OCI-LY1 (cell line): ENCODE measurements around the gene RIN3.

Experiments used
- H2AFZ ChIP-seq: fragments of 200-600 bp; sonication (generic), shearing (Covaris generic); 2 replicates; pipeline ENCODE4 v1.6.0; 2014; ENCODE audit warnings: antibody characterized with exemption, mild to moderate bottlenecking, low read length
- H3F3A ChIP-seq: fragments of 200-600 bp; sonication (generic), shearing (Covaris generic); 2 replicates; pipeline ENCODE4 v1.6.0; 2014; ENCODE audit warnings: mild to moderate bottlenecking, antibody characterized with exemption, low read length, moderate library complexity; ENCODE audit not compliant: insufficient read depth
- H3K27ac ChIP-seq: fragments of 200-600 bp; sonication (generic); 2 replicates; pipeline ENCODE4 v1.5.1; 2014; ENCODE audit warnings: low read length, mixed run types, mild to moderate bottlenecking, low read depth; ENCODE audit not compliant: poor library complexity, severe bottlenecking
- H3K27me3 ChIP-seq: fragments of 200-600 bp; sonication (generic); 2 replicates; pipeline ENCODE4 v1.6.0; 2014; ENCODE audit warnings: antibody characterized with exemption, mild to moderate bottlenecking, low read length, moderate library complexity; ENCODE audit not compliant: insufficient read depth
- H3K36me3 ChIP-seq: fragments of 200-600 bp; sonication (generic); 2 replicates; pipeline ENCODE4 v1.6.1; 2014; ENCODE audit warnings: mild to moderate bottlenecking, antibody characterized with exemption, low read length, moderate library complexity, mixed read lengths; ENCODE audit not compliant: insufficient read depth
- H3K4me1 ChIP-seq: fragments of 200-600 bp; sonication (generic); 2 replicates; pipeline ENCODE4 v1.5.1; 2014; ENCODE audit warnings: mild to moderate bottlenecking, low read length, moderate library complexity; ENCODE audit not compliant: insufficient read depth, severe bottlenecking
- H3K4me2 ChIP-seq: fragments of 200-600 bp; sonication (generic), shearing (Covaris generic); 2 replicates; pipeline ENCODE4 v1.6.1; 2014; ENCODE audit warnings: low read length
- H3K4me3 ChIP-seq: fragments of 200-600 bp; sonication (generic); 2 replicates; pipeline ENCODE4 v1.5.1; 2014; ENCODE audit warnings: low read length, low read depth, mild to moderate bottlenecking, mixed read lengths; ENCODE audit not compliant: poor library complexity, severe bottlenecking
- H3K79me2 ChIP-seq: fragments of 200-600 bp; shearing (Covaris generic); 2 replicates; pipeline ENCODE4 v1.6.1; 2016; ENCODE audit warnings: mixed run types, low read length, mixed read lengths; ENCODE audit not compliant: insufficient read depth
- H3K9ac ChIP-seq: fragments of 200-600 bp; sonication (generic), shearing (Covaris generic); 2 replicates; pipeline ENCODE4 v1.6.1; 2014; ENCODE audit warnings: mild to moderate bottlenecking, low read length, mixed read lengths
- H3K9me2 ChIP-seq: fragments of 200-600 bp; sonication (generic), shearing (Covaris generic); 2 replicates; pipeline ENCODE4 v1.6.1; 2014; ENCODE audit warnings: low read depth, mild to moderate bottlenecking, low read length, mixed read lengths
- H3K9me3 ChIP-seq: fragments of 200-600 bp; shearing (Covaris generic); 2 replicates; pipeline ENCODE4 v1.6.1; 2014; ENCODE audit warnings: low read length, mixed read lengths
- H4K20me1 ChIP-seq: fragments of 200-600 bp; sonication (generic), shearing (Covaris generic); 2 replicates; pipeline ENCODE4 v1.6.0; 2016; ENCODE audit warnings: mild to moderate bottlenecking, low read length; ENCODE audit not compliant: insufficient read depth
- EZH2 ChIP-seq: fragments of 200-600 bp; sonication (generic), shearing (Covaris generic); IDR thresholded peaks from 2 replicates; pipeline ENCODE4 v1.8.0; 2017; ENCODE audit warnings: borderline replicate concordance, mixed run types, mild to moderate bottlenecking, antibody characterized with exemption, low read length, moderate library complexity, mixed read lengths
- TF ChIP-seq, protein P1 (sequence below): fragments of 200-600 bp; sonication (generic), shearing (Covaris generic); IDR thresholded peaks from 2 replicates; pipeline ENCODE4 v1.5.1; 2017; ENCODE audit warnings: mild to moderate bottlenecking, antibody characterized with exemption, low read length, moderate library complexity, mixed read lengths

The RIN3 gene

DNA sequence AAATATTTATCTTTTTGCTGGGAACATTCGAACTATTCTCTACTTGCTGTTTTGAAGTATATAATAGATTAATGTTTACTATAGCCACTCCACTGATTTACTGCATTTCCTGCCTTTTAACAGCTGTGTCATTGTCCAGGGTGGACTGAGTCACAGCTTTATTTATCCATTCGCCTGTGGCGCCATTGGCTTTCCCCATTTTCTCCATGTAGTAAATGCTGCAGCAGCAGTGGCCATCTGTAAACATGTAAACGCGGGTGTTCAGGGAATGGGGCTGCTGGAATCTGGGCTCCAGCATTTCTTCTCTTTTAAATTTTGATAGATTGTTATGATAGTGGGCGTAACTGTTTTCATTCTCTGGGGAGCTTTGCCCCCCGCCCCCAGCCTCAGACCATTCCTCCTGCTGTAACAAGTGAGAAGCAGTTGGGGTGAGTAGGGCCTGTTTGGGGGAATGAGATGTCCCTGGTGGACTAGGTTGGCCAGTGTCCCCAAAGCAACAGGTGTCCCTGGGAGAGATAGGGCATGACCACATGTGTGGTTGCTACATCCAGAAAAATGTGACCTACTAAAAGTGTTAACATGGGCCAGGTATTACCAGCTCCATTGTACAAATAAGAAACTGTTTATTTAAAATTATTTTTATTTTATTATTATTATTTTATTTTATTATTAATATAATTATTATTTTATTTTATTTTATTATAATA is 32.9 kb downstream of the RIN3 start:
- Histone ChIP-seq H3K79me2 (no peaks in the 10 kb centered on the region), H3K27me3 (no peaks in the 10 kb centered on the region), H3K4me3 (no peak overlapping the region), H3K36me3 (no peaks in the 10 kb centered on the region), H3K9me2 (no peaks in the 10 kb centered on the region), H3K27ac (no peak overlapping the region), H3K4me2 (no peak overlapping the region), H4K20me1 (no peaks in the 10 kb centered on the region), H3K9me3 (no peaks in the 10 kb centered on the region), H3F3A (no peaks in the 10 kb centered on the region), H2AFZ (no peak overlapping the region), H3K9ac (no peak overlapping the region), H3K4me1 (peaks cover 6% of the 10 kb centered on the region)
- no peak for TF ChIP-seq EZH2
- TF ChIP-seq, protein P1, sequence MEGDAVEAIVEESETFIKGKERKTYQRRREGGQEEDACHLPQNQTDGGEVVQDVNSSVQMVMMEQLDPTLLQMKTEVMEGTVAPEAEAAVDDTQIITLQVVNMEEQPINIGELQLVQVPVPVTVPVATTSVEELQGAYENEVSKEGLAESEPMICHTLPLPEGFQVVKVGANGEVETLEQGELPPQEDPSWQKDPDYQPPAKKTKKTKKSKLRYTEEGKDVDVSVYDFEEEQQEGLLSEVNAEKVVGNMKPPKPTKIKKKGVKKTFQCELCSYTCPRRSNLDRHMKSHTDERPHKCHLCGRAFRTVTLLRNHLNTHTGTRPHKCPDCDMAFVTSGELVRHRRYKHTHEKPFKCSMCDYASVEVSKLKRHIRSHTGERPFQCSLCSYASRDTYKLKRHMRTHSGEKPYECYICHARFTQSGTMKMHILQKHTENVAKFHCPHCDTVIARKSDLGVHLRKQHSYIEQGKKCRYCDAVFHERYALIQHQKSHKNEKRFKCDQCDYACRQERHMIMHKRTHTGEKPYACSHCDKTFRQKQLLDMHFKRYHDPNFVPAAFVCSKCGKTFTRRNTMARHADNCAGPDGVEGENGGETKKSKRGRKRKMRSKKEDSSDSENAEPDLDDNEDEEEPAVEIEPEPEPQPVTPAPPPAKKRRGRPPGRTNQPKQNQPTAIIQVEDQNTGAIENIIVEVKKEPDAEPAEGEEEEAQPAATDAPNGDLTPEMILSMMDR = no peak

DNA sequence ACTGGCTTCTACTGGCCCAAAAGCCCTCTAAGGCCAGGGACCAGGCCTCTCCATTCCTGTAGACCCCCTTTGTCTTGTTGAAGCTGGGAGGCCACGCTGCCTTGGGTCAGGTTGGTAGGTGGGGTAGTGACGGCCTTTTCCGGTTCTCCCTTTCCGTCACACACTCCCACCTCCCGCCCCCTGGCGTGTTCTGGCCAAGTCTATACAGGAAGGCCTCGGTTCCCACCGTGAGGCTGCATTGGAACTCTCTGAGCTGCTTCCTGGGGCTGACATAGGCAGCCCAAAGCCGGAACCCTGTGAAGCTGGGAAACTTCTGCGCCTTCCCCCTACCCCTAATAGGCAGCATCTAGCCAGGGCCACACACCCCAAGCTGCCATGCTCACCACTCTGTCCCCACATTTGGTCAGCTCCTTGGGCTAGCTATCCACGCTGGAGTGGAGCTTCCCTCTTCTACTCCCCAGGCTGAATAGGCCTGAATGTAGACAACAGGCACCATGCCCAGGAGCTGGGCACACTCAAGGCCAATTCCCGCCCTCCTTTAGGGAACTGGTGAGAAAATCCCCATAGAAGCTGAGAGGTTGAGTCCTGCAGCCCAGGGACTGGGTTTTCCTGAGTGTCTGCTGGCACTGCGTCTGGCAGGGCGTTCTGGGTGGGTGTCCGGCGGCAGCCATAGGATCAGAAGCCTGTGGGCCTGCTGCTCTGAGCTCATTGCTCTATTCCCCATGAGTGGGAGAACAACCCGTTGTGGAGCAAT is 35.7 kb downstream of the RIN3 start:
- H3K9ac ChIP-seq = no peak overlapping the region
- H3K4me1 ChIP-seq = peaks cover 10% of the 10 kb centered on the region
- no peak overlapping the region for H2AFZ ChIP-seq

DNA sequence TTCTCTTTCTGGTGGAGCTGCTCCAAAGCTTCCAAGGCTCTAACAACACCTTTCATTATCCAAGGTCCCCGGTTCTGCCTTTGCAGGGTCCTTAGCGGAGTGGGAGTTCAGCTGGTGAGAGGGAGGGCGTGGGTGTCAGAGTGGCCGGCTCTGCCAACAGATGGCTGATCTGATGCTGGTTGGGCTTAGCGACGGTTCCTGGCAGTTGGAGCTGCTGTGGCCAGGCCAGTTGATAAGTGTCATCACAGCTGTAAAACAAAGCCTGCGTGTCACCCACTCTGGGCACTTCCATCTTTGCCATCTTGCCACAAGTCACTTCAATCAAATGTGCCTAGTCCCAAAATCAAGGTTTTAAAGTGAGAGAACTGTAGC is 36.3 kb downstream of the RIN3 start:
- Histone ChIP-seq H3K4me1 (peaks cover 10% of the 10 kb centered on the region), H3K27me3 (no peaks in the 10 kb centered on the region), H3K9me3 (no peaks in the 10 kb centered on the region), H3K9me2 (no peaks in the 10 kb centered on the region), H4K20me1 (no peaks in the 10 kb centered on the region), H3K27ac (no peak overlapping the region), H2AFZ (no peak overlapping the region), H3K4me2 (no peak overlapping the region), H3K36me3 (no peaks in the 10 kb centered on the region), H3F3A (no peaks in the 10 kb centered on the region), H3K79me2 (no peaks in the 10 kb centered on the region), H3K4me3 (no peak overlapping the region), H3K9ac (no peak overlapping the region)
- TF ChIP-seq, protein P1 = no peak
- no peak for TF ChIP-seq EZH2

More for the DNA sequence above, 35.7 kb downstream of the RIN3 start:
- H3K9me2 ChIP-seq = no peaks in the 10 kb centered on the region
- H3K4me2 ChIP-seq = no peak overlapping the region
- H3F3A ChIP-seq = no peaks in the 10 kb centered on the region
- H3K9me3 ChIP-seq = no peaks in the 10 kb centered on the region
- no peak overlapping the region for H3K27ac ChIP-seq
- H3K27me3 ChIP-seq = no peaks in the 10 kb centered on the region
- no peaks in the 10 kb centered on the region for H3K79me2 ChIP-seq
- H3K4me3 ChIP-seq = no peak overlapping the region
- no peaks in the 10 kb centered on the region for H4K20me1 ChIP-seq
- H3K36me3 ChIP-seq = no peaks in the 10 kb centered on the region
- no peak for TF ChIP-seq EZH2
- TF ChIP-seq, protein P1 = no peak
